NCI-H82 treated with DMSO at 0.1 percent for 48 hours (cell line): Measurements from ENCODE around the gene TPO.

Experiments used
- DNase-seq: peaks from one replicate; lab custom pipeline; 2025; ENCODE audit not compliant: unreplicated experiment; lab: John Stamatoyannopoulos, UW

The TPO gene

DNA sequence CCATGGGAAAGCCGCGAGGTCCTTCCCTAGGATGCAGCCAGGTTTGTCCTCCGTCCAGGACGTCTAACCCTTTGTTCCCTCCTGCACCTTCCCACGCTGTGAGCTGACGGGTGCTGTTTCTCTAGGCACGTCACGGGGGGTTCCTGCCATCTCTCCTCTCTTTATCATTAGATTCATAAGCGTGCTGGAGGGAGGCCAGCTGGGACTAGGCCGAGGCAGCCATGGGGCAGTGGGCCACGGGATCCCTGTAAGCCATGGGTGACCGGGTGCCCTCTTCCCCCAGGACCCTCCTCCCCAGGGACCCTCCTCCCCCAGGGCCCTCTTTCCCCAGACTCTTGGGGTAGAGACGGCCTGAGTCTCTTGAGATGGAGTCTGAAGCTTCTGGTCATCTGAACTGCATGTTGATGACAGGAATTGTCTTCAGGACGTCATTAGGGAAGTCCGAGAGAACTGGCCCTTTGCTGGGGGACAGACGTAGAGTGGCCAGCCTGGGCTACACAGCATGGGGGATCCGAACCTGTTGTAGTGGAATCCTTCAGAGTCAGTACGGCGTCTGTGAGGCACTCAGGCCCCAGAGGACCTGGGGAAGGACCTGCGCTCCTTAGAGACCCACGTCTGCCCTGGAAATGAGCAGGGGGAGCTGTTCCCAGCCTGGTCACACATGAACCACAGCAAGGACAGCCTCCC lies 108.1 kb downstream of the TPO start:
- DNase-seq = no peak

GRCh38 chr2:1521878-1522830 lies 108.9 kb downstream of the TPO start:
- no peak for DNase-seq

- no peak for DNase-seq
Measured at GRCh38 chr2:1527153-1527992, 114.1 kb downstream of the TPO start.

GRCh38 chr2:1528273-1529064 lies 115.2 kb downstream of the TPO start:
- DNase-seq = no peak

DNA sequence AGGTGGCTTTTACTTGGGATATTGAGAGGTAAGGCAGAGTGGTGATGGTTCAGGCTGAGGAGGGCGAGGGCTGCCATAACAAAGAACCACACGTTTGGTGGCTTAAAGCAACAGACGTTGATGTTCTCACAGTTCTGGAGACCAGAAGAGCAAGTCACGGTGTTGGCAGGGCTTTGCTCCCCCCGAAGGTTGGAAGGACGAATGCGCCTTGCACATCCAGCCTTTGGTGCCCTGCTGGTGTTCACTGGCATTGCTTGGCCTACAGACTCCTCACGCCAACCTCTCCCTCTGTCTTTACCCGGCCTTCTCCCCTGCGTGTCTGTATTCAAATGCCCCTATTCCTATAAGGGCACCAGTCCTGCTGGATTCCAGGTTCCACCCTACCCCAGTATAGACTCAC lies 125.4 kb downstream of the TPO start:
- no peak for DNase-seq

DNA sequence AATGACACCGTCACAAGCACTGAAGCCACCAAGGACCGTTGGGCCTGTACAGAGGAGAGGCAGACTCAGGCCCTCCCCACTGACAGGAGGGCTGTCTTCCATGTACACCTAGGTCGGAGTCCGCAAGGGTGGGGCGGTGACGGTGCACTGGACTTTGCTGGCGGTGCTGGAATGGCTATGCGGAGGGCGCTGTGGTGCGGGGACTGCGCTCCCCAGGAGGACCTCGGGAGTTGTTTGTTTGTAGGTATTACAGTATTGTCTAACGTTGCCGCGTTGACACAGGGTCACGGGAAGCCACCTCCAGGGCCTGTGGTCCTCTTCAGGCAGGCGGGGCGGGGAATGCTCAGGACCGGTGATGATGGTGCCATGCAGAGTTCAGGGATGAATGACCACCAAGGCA lies 126.2 kb downstream of the TPO start:
- DNase-seq = no peak

DNA sequence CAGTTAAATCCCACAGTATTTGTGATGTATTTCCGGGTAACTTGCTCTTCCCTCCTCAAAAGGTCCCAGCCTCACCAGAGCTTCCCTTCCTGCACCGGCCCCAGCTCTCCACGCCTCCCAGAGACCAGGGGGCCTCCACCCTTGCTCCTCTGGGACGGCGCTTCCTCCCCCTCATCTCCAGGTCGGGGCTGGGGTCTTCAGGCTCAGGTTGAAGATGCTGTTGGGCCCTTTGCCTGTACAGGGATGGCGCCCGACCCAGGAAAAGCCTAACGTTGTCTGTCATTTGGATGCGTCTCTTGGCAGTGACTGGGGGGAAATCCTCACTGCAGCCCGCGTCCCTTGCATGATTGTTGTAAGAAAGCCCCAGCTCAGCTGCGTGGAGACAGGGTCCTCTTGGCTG lies 126.7 kb downstream of the TPO start:
- no peak for DNase-seq

DNA sequence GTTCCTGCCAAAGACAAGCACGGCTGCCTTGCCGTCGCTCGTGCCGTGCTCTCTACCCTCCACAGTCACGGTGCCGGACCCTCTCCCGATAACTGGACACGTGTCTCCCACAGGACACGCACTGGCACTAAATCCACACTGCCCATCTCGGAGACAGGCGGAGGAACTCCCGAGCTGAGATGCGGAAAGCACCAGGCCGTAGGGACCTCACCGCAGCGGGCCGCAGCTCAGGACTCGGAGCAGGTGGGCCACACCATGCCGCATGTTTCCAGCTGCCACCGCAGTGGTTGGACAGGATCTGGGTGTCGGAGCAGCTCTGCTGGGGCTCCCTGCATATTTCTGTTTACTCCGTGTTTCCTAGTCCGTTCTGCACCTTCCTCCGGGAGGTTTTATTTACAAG lies 127.2 kb downstream of the TPO start:
- no peak for DNase-seq

DNA sequence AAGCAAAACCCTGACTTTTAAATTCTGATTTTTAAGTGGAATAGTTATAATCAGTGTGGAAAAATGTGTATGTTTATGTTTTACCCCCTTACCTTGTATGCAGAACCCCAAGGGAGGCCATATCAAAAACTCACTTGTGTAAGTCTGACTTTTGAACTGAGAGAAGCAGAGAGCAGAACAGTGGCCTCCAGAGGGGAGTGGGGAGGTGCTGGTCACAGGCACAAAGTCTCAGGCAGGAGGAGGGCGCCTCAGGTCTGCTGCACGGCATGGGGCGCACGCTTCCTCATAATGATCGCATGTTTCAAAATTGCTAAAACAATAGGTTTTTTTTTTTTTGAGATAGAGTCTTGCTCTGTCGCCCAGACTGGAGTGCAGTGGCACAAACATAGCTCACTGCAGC lies 127.8 kb downstream of the TPO start:
- DNase-seq = no peak

DNA sequence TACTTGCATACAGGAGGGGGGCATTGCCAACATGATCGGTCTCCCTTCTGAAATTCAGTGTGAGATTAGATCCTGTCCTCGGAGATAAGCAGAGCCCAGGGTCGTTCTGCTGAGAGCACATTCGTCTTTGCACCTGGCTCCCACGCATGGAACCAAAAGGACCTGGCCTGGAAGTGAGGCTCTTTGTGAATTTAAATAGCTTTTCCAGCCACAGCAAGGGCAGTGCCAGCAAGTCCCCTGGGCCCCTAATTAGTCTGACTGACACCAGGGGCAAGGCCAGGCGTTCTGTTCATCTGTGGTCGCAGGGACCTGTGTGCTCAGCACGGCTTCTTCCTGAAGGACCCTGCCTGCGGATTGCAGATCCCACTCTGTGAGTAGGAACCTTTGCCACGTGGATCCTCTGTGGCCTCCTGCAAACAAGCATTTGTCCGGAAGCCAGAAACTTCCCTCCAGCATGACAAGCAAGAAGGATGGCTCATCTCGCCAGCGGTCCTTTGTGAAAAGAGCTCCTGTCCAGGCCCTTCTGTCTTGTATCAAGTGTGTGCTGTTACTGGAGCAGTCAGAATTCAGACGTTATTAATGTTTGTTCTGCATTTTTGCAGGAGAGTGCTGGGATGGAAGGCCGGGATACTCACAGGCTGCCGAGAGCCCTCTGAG lies 128.7 kb downstream of the TPO start:
- DNase-seq = no peak

DNA sequence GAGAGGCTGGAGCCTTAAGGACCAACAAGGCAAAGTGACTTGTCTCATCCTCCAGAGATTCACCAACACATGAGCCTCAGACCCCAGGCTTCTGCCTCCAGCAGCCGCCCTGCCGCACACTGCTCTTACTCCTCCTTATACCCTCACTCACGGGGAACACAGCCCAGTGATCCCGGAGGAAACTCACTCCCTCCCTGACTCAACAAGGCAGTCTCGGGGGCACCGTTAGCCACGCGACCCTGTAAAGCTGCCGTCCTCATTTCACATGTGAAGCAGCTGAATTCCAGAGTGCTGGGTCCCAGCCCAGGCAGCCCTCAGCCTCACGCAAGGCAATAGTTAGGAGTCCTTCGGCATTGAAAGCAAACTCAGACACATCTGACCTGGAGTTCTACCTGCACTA lies 129.7 kb downstream of the TPO start:
- DNase-seq = no peak

- no peak for DNase-seq
Measured at GRCh38 chr2:1543776-1544477, 130.7 kb downstream of the TPO start.

- DNase-seq = no peak
Measured at GRCh38 chr2:1544478-1545069, 131.3 kb downstream of the TPO start.

- no peak for DNase-seq
Measured at GRCh38 chr2:1546023-1546591, 132.8 kb downstream of the TPO start.

DNA sequence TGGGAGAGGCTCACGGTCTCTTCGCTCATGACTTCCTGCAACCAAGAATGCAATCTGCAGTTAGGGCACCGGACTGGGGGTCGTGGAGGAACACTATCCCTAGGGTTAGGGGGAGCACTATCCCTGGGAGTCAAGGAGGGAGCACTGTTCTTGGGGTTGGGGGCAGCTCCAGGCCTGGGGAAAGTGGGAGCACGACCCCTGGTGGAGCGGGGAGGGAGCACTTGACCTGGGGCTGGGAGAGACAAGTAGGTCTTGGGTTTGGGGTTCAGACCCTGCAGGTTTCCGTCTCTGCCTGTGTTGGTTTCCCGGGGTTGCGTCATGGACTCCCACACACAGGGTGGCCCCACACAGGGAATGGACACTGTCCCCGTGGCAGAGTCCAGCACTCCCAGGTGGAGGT lies 133.6 kb downstream of the TPO start:
- no peak for DNase-seq

- no peak for DNase-seq
Measured at GRCh38 chr2:1548910-1549673, 135.8 kb downstream of the TPO start.

GRCh38 chr2:1550076-1550475 lies 136.8 kb downstream of the TPO start:
- DNase-seq = no peak

GRCh38 chr2:1550658-1551316 lies 137.5 kb downstream of the TPO start:
- DNase-seq = no peak
